Endodermal cell (in vitro differentiated cells): ENCODE measurements around the gene KDM6A. TPM values are rescaled to one million over a fixed set of nuclear protein-coding genes. Genes with fewer than 3 reads are reported as not detected.
"Not testable (repeated sequence)": the region's sequence is repeated elsewhere in the genome, so short reads cannot be mapped to it uniquely, and the experiment has no call there.

Experiments
- DNase-seq: peaks from one replicate; pipeline ENCODE4 v3.0.0-alpha.2; 2017
- H3K27ac ChIP-seq: 2 replicates; pipeline ENCODE4 v1.5.1; 2013; ENCODE audit warnings: mild to moderate bottlenecking, low read depth, low read length, moderate library complexity
- H3K27me3 ChIP-seq: 2 replicates; pipeline ENCODE4 v1.6.1; 2013; ENCODE audit warnings: mild to moderate bottlenecking, low read length, moderate library complexity; ENCODE audit not compliant: insufficient read depth, control insufficient read depth, poor library complexity, severe bottlenecking
- H3K36me3 ChIP-seq: 2 replicates; pipeline ENCODE4 v1.7.0; 2013; ENCODE audit warnings: mild to moderate bottlenecking, low read length, moderate library complexity; ENCODE audit not compliant: control insufficient read depth, insufficient read depth
- H3K4me1 ChIP-seq: one replicate; pipeline ENCODE4 v1.7.0; 2013; ENCODE audit warnings: low read length; ENCODE audit not compliant: control insufficient read depth, insufficient read depth
- H3K4me3 ChIP-seq: 2 replicates; pipeline ENCODE4 v1.5.1; 2013; ENCODE audit warnings: mild to moderate bottlenecking, low read length, moderate library complexity
- H3K9ac ChIP-seq: 2 replicates; pipeline ENCODE4 v1.6.1; 2013; ENCODE audit warnings: mild to moderate bottlenecking, low read length, moderate library complexity; ENCODE audit not compliant: poor library complexity, severe bottlenecking; ENCODE audit errors: extremely low read depth
- H3K9me3 ChIP-seq: 2 replicates; pipeline ENCODE4 v1.6.1; 2013; ENCODE audit warnings: mild to moderate bottlenecking, low read length, moderate library complexity; ENCODE audit not compliant: control insufficient read depth
- H3K27ac Mint-ChIP-seq: 2 replicates; pipeline ENCODE4 v1.8.0; 2020; ENCODE audit warnings: mixed read lengths
- H3K27me3 Mint-ChIP-seq: 2 replicates; pipeline ENCODE4 v1.8.0; 2021; ENCODE audit warnings: mild to moderate bottlenecking, mixed read lengths; ENCODE audit not compliant: insufficient read depth
- H3K36me3 Mint-ChIP-seq: 2 replicates; pipeline ENCODE4 v1.8.0; 2020; ENCODE audit warnings: low read depth, mixed read lengths
- H3K4me1 Mint-ChIP-seq: 2 replicates; pipeline ENCODE4 v1.8.0; 2020; ENCODE audit warnings: mixed read lengths
- H3K4me3 Mint-ChIP-seq: 2 replicates; pipeline ENCODE4 v1.8.0; 2020; ENCODE audit warnings: mild to moderate bottlenecking, moderate library complexity, mixed read lengths
- H3K9me3 Mint-ChIP-seq: 2 replicates; pipeline ENCODE4 v1.8.0; 2020; ENCODE audit warnings: mild to moderate bottlenecking, mixed read lengths
- WGBS, 2 experiments: methylation state at CpG; one replicate each; pipeline versions ENCODE4 v1.1.5 to v1.1.7; 2013; ENCODE audit warnings: missing lambda C conversion rate in 2 of 2, mixed read lengths in 1 of 2; ENCODE audit not compliant: insufficient coverage in 1 of 2, insufficient read length in 1 of 2; 5-methylcytosine and 5-hydroxymethylcytosine counted together
- long read RNA-seq, 4 experiments: library from polyadenylated mRNA in 2 of 4; library from RNA in 1 of 4; library from capped mRNA in 1 of 4; stranded (forward) in 3 of 4; unstranded in 1 of 4; transcript quantifications; one replicate each; pipeline ENCODE4 v2.0.0, GENCODE V29; 2020 to 2021; ENCODE audit warnings: inconsistent platforms in 1 of 4
- polyA plus RNA-seq, 2 experiments: library from polyadenylated mRNA; stranded (reverse); fragments of 50-300 nt; gene quantifications; one replicate each; pipeline ENCODE4 v1.2.3, GENCODE V29; 2013
- total RNA-seq, 2 donors: library from RNA; stranded (reverse); fragmentation: NEBNext Ultra II Directional in 1 of 2; extraction: Animal tissue kit (Norgen Biotek cat#: 25700) in 1 of 2; gene quantifications; 2 replicates in 1 of 2; 3 replicates in 1 of 2; pipeline ENCODE4 v1.2.1, GENCODE V29; 2021
- TF ChIP-seq, protein P1 (sequence below): fragments of 200-600 bp; sonication (generic); conservative IDR thresholded peaks from 2 replicates; pipeline ENCODE4 v1.5.0; 2021; ENCODE audit warnings: antibody characterized with exemption, mild to moderate bottlenecking

KDM6A gene
- total RNA-seq, result 10 to 100 TPM; 62.1 to 64.6 TPM
- polyA plus RNA-seq (2013, experiment 1 of 2), result 24.0 TPM
- 25.8 TPM for polyA plus RNA-seq (2013, experiment 2 of 2)
- long read RNA-seq, experiment 1, partial matches to known transcripts, result 11 of 17 reads
- long read RNA-seq, experiment 1, other reads (novel, unspliced or antisense), result 6 of 17 reads
- long read RNA-seq, experiment 2, full-length matches to known transcripts, result 8 of 105 reads
- long read RNA-seq, experiment 2, partial matches to known transcripts, result 17 of 105 reads
- long read RNA-seq, experiment 2, other reads (novel, unspliced or antisense), result 80 of 105 reads
- long read RNA-seq, experiment 3, full-length matches to known transcripts, result 5 of 120 reads
- long read RNA-seq, experiment 3, partial matches to known transcripts, result 56 of 120 reads
- long read RNA-seq, experiment 3, other reads (novel, unspliced or antisense), result 59 of 120 reads
- long read RNA-seq, experiment 4, partial matches to known transcripts, result 1 of 1 reads
- long read RNA-seq, experiment 4, other reads (novel, unspliced or antisense), result 0 of 1 reads

GRCh38 chrX:44872821-44873414 is at the start of gene KDM6A:
Gene KDM6A (plus strand): TSS chrX:44873188. CDS start chrX:44873552, 364 bp downstream.
- no peaks in the 10 kb centered on the region for H3K27me3 ChIP-seq
- Mint-ChIP-seq H3K27me3 (no peaks in the 10 kb centered on the region), H3K4me3 (peak within 1 kb of the TSS; percentile 87), H3K9me3 (peaks cover 34% of the 10 kb centered on the region), H3K36me3 (no peaks in the 10 kb centered on the region), H3K4me1 (no peaks in the 10 kb centered on the region), H3K27ac (peak within 1 kb of the TSS; percentile 97)
- H3K4me1 ChIP-seq, result no peaks in the 10 kb centered on the region
- H3K4me3 ChIP-seq, result peak within 1 kb of the TSS; percentile 96
- peak within 1 kb of the TSS; percentile 87 for H3K9ac ChIP-seq
- WGBS, 2 experiments, result 0% methylated on average over 58 of the region's 61 CpGs; no CpG with 5 or more reads in 1 of the 2 experiments
- peaks cover 6% of the 10 kb centered on the region for H3K36me3 ChIP-seq
- H3K27ac ChIP-seq, result peak within 1 kb of the TSS; percentile 94
- peak; percentile 99 for DNase-seq
- TF ChIP-seq, protein P1, sequence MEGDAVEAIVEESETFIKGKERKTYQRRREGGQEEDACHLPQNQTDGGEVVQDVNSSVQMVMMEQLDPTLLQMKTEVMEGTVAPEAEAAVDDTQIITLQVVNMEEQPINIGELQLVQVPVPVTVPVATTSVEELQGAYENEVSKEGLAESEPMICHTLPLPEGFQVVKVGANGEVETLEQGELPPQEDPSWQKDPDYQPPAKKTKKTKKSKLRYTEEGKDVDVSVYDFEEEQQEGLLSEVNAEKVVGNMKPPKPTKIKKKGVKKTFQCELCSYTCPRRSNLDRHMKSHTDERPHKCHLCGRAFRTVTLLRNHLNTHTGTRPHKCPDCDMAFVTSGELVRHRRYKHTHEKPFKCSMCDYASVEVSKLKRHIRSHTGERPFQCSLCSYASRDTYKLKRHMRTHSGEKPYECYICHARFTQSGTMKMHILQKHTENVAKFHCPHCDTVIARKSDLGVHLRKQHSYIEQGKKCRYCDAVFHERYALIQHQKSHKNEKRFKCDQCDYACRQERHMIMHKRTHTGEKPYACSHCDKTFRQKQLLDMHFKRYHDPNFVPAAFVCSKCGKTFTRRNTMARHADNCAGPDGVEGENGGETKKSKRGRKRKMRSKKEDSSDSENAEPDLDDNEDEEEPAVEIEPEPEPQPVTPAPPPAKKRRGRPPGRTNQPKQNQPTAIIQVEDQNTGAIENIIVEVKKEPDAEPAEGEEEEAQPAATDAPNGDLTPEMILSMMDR, result no peak
- no peaks in the 10 kb centered on the region for H3K9me3 ChIP-seq

GRCh38 chrX:44823193-44823592 is 49.8 kb upstream of the KDM6A start:
- not testable (repeated sequence) for H3K36me3 Mint-ChIP-seq, H3K9ac ChIP-seq, H3K4me1 ChIP-seq, H3K36me3 ChIP-seq, H3K4me1 Mint-ChIP-seq, H3K27ac ChIP-seq, H3K27me3 ChIP-seq, H3K9me3 ChIP-seq, H3K27ac Mint-ChIP-seq, H3K4me3 ChIP-seq, H3K27me3 Mint-ChIP-seq, H3K4me3 Mint-ChIP-seq
- peak; percentile 43 for DNase-seq
- peaks cover 26% of the 10 kb centered on the region for H3K9me3 Mint-ChIP-seq
- 96% methylated on average over 2 of the region's 2 CpGs; no CpG with 5 or more reads in 1 of the 2 experiments for WGBS, 2 experiments

GRCh38 chrX:44828008-44828605 is 44.9 kb upstream of the KDM6A start:
- Histone ChIP-seq H3K36me3 (no peaks in the 10 kb centered on the region), H3K27ac (no peak overlapping the region), H3K9me3 (no peaks in the 10 kb centered on the region), H3K27me3 (no peaks in the 10 kb centered on the region), H3K4me1 (no peaks in the 10 kb centered on the region), H3K4me3 (no peak overlapping the region), H3K9ac (no peak overlapping the region)
- H3K4me3 Mint-ChIP-seq, result no peak overlapping the region
- TF ChIP-seq, protein P1, result no peak
- no peaks in the 10 kb centered on the region for H3K4me1 Mint-ChIP-seq
- no peak for DNase-seq
- no peaks in the 10 kb centered on the region for H3K27me3 Mint-ChIP-seq
- no peaks in the 10 kb centered on the region for H3K36me3 Mint-ChIP-seq
- H3K27ac Mint-ChIP-seq, result no peak overlapping the region
- 89 to 100% methylated on average over 1 to 3 of the region's 4 CpGs for WGBS, 2 experiments
- H3K9me3 Mint-ChIP-seq, result peaks cover 11% of the 10 kb centered on the region
